ENCODE measurements around the gene DYNC2H1.

The DYNC2H1 gene

DNA sequence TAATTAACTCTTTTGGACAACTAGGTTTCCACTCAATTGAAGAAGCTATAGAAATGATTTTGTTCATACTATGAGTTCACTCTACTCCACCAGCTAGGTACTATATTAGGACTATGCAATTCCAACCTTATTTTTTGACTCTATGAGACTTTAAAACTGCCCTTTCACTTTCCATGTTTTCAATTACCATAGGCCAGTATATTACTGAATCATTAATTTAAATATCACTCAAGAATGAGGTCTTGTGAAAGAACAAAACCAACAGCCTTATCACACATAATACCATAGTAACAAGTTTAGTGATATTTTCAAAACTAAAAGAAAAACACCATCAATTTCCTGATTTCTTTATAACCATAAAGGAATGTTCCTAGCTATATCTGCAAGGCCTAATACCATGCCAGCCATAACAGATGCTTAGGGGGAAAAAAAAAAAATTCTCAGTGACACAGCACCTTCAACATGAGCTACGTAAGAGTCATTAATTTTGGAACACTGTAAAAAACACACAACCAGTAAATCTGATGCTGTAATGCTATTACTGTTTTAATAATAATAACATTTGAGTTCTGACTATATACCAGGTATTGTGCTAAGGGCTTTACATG is 23.4 kb upstream of the DYNC2H1 start:
- DNase-seq (ENCODE audit: extremely low read depth, insufficient read length), result no peak
- TF ChIP-seq, protein P1, sequence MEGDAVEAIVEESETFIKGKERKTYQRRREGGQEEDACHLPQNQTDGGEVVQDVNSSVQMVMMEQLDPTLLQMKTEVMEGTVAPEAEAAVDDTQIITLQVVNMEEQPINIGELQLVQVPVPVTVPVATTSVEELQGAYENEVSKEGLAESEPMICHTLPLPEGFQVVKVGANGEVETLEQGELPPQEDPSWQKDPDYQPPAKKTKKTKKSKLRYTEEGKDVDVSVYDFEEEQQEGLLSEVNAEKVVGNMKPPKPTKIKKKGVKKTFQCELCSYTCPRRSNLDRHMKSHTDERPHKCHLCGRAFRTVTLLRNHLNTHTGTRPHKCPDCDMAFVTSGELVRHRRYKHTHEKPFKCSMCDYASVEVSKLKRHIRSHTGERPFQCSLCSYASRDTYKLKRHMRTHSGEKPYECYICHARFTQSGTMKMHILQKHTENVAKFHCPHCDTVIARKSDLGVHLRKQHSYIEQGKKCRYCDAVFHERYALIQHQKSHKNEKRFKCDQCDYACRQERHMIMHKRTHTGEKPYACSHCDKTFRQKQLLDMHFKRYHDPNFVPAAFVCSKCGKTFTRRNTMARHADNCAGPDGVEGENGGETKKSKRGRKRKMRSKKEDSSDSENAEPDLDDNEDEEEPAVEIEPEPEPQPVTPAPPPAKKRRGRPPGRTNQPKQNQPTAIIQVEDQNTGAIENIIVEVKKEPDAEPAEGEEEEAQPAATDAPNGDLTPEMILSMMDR (IDR thresholded peaks at IDR 0.05; ENCODE audit: insufficient read depth, low read length, poor library complexity, severe bottlenecking), result no peak
- Histone ChIP-seq H3K4me3 (replicated peaks; ENCODE audit: low read depth, low read length) (no peak overlapping the region), H3K27me3 (replicated peaks; ENCODE audit: control insufficient read depth, insufficient read depth, low read length) (no peaks in the 10 kb centered on the region), H3K36me3 (ENCODE audit: control insufficient read depth, insufficient read depth, low read length) (peaks cover 1% of the 10 kb centered on the region)

- H3K36me3 ChIP-seq (ENCODE audit: control insufficient read depth, insufficient read depth, low read length), result peaks cover 1% of the 10 kb centered on the region
- DNase-seq (ENCODE audit: extremely low read depth, insufficient read length), result no peak
- H3K4me3 ChIP-seq (replicated peaks; ENCODE audit: low read depth, low read length), result no peak overlapping the region
- TF ChIP-seq, protein P1 (IDR thresholded peaks at IDR 0.05; ENCODE audit: insufficient read depth, low read length, poor library complexity, severe bottlenecking), result no peak
- H3K27me3 ChIP-seq (replicated peaks; ENCODE audit: control insufficient read depth, insufficient read depth, low read length), result no peaks in the 10 kb centered on the region
Observed at GRCh38 chr11:103086461-103086860, 22.8 kb upstream of the DYNC2H1 start.

GRCh38 chr11:103091064-103091800 is 18.0 kb upstream of the DYNC2H1 start:
- H3K27me3 ChIP-seq (replicated peaks; ENCODE audit: control insufficient read depth, insufficient read depth, low read length), result no peaks in the 10 kb centered on the region
- TF ChIP-seq, protein P1 (IDR thresholded peaks at IDR 0.05; ENCODE audit: insufficient read depth, low read length, poor library complexity, severe bottlenecking), result no peak
- peak; percentile 57 for DNase-seq (ENCODE audit: extremely low read depth, insufficient read length)
- H3K36me3 ChIP-seq (ENCODE audit: control insufficient read depth, insufficient read depth, low read length), result peaks cover 1% of the 10 kb centered on the region; the same call in 1 of the 2 replicates
- peak overlapping the region; percentile 99 for H3K4me3 ChIP-seq (replicated peaks; ENCODE audit: low read depth, low read length)

DNA sequence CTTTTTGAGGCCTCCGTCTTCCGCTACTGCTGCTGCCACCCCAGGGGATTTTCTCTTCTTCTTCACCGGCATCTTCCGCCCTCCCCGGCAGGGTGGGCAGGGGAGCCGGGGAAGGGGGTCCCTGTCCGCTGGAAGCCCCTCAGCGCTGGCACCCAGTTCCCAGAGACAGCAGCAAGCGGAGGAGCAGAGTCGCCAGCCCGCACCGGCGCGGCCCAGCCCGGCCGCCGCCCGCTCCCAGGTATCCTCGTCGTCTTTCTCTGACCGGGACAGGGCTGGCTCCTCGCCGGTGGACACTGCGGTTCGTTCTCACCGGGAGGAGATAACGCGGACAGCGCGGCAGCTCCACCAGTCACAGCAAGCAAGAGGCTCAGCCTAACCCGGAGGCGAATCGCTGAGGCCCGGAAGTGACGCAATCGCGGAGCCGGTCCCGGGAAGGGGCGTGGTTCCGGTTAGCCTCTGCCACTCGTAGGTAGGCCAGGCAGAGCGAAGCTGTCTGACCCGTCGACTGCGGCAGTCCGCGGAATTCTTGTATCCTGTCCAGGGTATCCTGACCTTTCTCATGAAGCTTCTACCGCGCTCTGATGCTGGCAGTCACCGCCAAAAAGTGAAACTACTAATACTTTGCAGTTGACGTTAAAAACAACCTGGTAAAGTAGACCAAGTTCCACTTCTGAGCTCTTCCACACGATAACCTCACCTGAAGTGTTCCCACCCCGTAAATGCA is 17.3 kb upstream of the DYNC2H1 start, which contains the start of gene DCUN1D5:
DCUN1D5 (minus strand) TSS at position 360 of the 724 bp plus-strand sequence; CDS start at position 72, 288 bp downstream.
- no peaks in the 10 kb centered on the region for H3K27me3 ChIP-seq (replicated peaks; ENCODE audit: control insufficient read depth, insufficient read depth, low read length)
- H3K4me3 ChIP-seq (replicated peaks; ENCODE audit: low read depth, low read length), result peak within 1 kb of the TSS; percentile 99
- peak; percentile 97 for DNase-seq (ENCODE audit: extremely low read depth, insufficient read length)
- TF ChIP-seq, protein P1 (IDR thresholded peaks at IDR 0.05; ENCODE audit: insufficient read depth, low read length, poor library complexity, severe bottlenecking), result no peak
- no peaks in the 10 kb centered on the region for H3K36me3 ChIP-seq (ENCODE audit: control insufficient read depth, insufficient read depth, low read length)

- TF ChIP-seq, protein P1 (IDR thresholded peaks at IDR 0.05; ENCODE audit: insufficient read depth, low read length, poor library complexity, severe bottlenecking), result no peak
- no peak for DNase-seq (ENCODE audit: extremely low read depth, insufficient read length)
- Histone ChIP-seq H3K27me3 (replicated peaks; ENCODE audit: control insufficient read depth, insufficient read depth, low read length) (no peaks in the 10 kb centered on the region), H3K4me3 (replicated peaks; ENCODE audit: low read depth, low read length) (no peak overlapping the region), H3K36me3 (ENCODE audit: control insufficient read depth, insufficient read depth, low read length) (no peaks in the 10 kb centered on the region)
Observed at GRCh38 chr11:103097279-103097678, 11.9 kb upstream of the DYNC2H1 start.

Data from GM06990 (cell line).